GM19467 (cell line): ENCODE measurements around the gene EPC1.
A peak's percentile ranks its signal among the peaks of the same experiment; 100 is the strongest.
"Not testable (repeated sequence)": the region's sequence is repeated elsewhere in the genome, so short reads cannot be mapped to it uniquely, and the experiment has no call there.

Experiments
- ATAC-seq: cut with Tn5 transposase; IDR thresholded peaks from one replicate; pipeline ENCODE4 v1.9.1; 2021; ENCODE audit warnings: mild to moderate bottlenecking, moderate library complexity; ENCODE audit not compliant: unreplicated experiment

The EPC1 gene

GRCh38 chr10:32372000-32372875, 25.3 kb upstream of the EPC1 start:
- no peak for ATAC-seq

GRCh38 chr10:32371101-32371500, 24.1 kb upstream of the EPC1 start:
- ATAC-seq = no peak

- no peak for ATAC-seq
These were observed 21.0 kb upstream of the EPC1 start for GRCh38 chr10:32367793-32368453.

GRCh38 chr10:32366588-32366987, 19.6 kb upstream of the EPC1 start:
- ATAC-seq = no peak

GRCh38 chr10:32366111-32366510, 19.2 kb upstream of the EPC1 start:
- ATAC-seq = no peak

- not testable (repeated sequence) for ATAC-seq
These were observed 18.4 kb upstream of the EPC1 start for GRCh38 chr10:32365404-32365803.

GRCh38 chr10:32362571-32362970, 15.6 kb upstream of the EPC1 start:
- ATAC-seq = no peak

GRCh38 chr10:32360884-32361283, 13.9 kb upstream of the EPC1 start:
- no peak for ATAC-seq

- ATAC-seq = no peak
These were observed 13.3 kb upstream of the EPC1 start for GRCh38 chr10:32360241-32360640.

- ATAC-seq = no peak
These were observed 10.2 kb upstream of the EPC1 start for GRCh38 chr10:32357056-32357735.

- not testable (repeated sequence) for ATAC-seq
These were observed 7.7 kb upstream of the EPC1 start for GRCh38 chr10:32354690-32355089.

GRCh38 chr10:32350811-32351350, 3.9 kb upstream of the EPC1 start:
- no peak for ATAC-seq

GRCh38 chr10:32349968-32350738, 3.2 kb upstream of the EPC1 start:
- ATAC-seq = no peak

- no peak for ATAC-seq
These were observed 2.2 kb upstream of the EPC1 start for GRCh38 chr10:32349199-32349585.

- ATAC-seq = no peak
These were observed 1.6 kb upstream of the EPC1 start for GRCh38 chr10:32348297-32349198.

GRCh38 chr10:32347363-32348022, 535 bp upstream of the EPC1 start:
- ATAC-seq = no peak

- ATAC-seq = peak; percentile 84
These were observed 816 bp downstream of the EPC1 start for GRCh38 chr10:32346134-32346550.

GRCh38 chr10:32341596-32341995, 5.4 kb downstream of the EPC1 start:
- no peak for ATAC-seq

GRCh38 chr10:32340596-32341180, 6.3 kb downstream of the EPC1 start:
- no peak for ATAC-seq
